Stimulated activated naive CD8-positive, alpha-beta T cell treated with anti-CD3 and anti-CD28 coated beads, Interleukin-15, Interleukin-2, amounts not matched to agents 100 ng/mL and 50 ng/mL, for 24 hours (primary cell): ENCODE results near the gene PEX11B.

ENCODE experiments used
- H3K27ac Mint-ChIP-seq: one replicate; pipeline ENCODE4 v1.8.0; 2021; ENCODE audit warnings: mild to moderate bottlenecking, mixed read lengths
- H3K27me3 Mint-ChIP-seq: one replicate; pipeline ENCODE4 v1.8.0; 2021; ENCODE audit warnings: mixed read lengths
- H3K36me3 Mint-ChIP-seq: one replicate; pipeline ENCODE4 v1.8.0; 2021; ENCODE audit warnings: low read depth, mixed read lengths
- H3K4me1 Mint-ChIP-seq: one replicate; pipeline ENCODE4 v1.8.0; 2021; ENCODE audit warnings: low read depth, mixed read lengths
- H3K4me3 Mint-ChIP-seq: one replicate; pipeline ENCODE4 v1.8.0; 2021; ENCODE audit warnings: mild to moderate bottlenecking, mixed read lengths
- H3K9me3 Mint-ChIP-seq: one replicate; pipeline ENCODE4 v1.8.0; 2021; ENCODE audit warnings: mixed read lengths

PEX11B gene

GRCh38 chr1:145879775-145880174 is 38.7 kb downstream of the PEX11B start:
- Mint-ChIP-seq H3K9me3 (no peaks in the 10 kb centered on the region), H3K4me3 (no peak overlapping the region), H3K27ac (no peak overlapping the region)

GRCh38 chr1:145878724-145879123 is 39.8 kb downstream of the PEX11B start:
- Mint-ChIP-seq H3K27me3 (peaks cover 22% of the 10 kb centered on the region), H3K27ac (no peak overlapping the region), H3K4me1 (no peaks in the 10 kb centered on the region), H3K9me3 (no peaks in the 10 kb centered on the region), H3K36me3 (no peaks in the 10 kb centered on the region), H3K4me3 (no peak overlapping the region)

More at GRCh38 chr1:145879775-145880174, 38.7 kb downstream of the PEX11B start:
- Mint-ChIP-seq H3K4me1 (peaks cover 1% of the 10 kb centered on the region), H3K36me3 (no peaks in the 10 kb centered on the region), H3K27me3 (peaks cover 33% of the 10 kb centered on the region)

GRCh38 chr1:145877923-145878486 is 40.5 kb downstream of the PEX11B start:
- Mint-ChIP-seq H3K27ac (no peak overlapping the region), H3K36me3 (no peaks in the 10 kb centered on the region), H3K4me1 (peaks cover 1% of the 10 kb centered on the region), H3K4me3 (no peak overlapping the region), H3K27me3 (peaks cover 19% of the 10 kb centered on the region), H3K9me3 (no peaks in the 10 kb centered on the region)

GRCh38 chr1:145874646-145875045 is 43.9 kb downstream of the PEX11B start:
- Mint-ChIP-seq H3K27me3 (peaks cover 24% of the 10 kb centered on the region), H3K27ac (no peak overlapping the region), H3K4me1 (peaks cover 19% of the 10 kb centered on the region), H3K9me3 (no peaks in the 10 kb centered on the region), H3K4me3 (no peak overlapping the region), H3K36me3 (no peaks in the 10 kb centered on the region)

- Mint-ChIP-seq H3K4me3 (peak overlapping the region; percentile 67), H3K9me3 (no peaks in the 10 kb centered on the region), H3K27me3 (peaks cover 21% of the 10 kb centered on the region), H3K27ac (peak overlapping the region; percentile 64), H3K36me3 (no peaks in the 10 kb centered on the region), H3K4me1 (peaks cover 19% of the 10 kb centered on the region)
Observed at GRCh38 chr1:145871994-145872924, 46.3 kb downstream of the PEX11B start.

- peaks cover 27% of the 10 kb centered on the region for H3K27me3 Mint-ChIP-seq
- H3K9me3 Mint-ChIP-seq = no peaks in the 10 kb centered on the region
- H3K4me3 Mint-ChIP-seq = no peak overlapping the region
- H3K36me3 Mint-ChIP-seq = no peaks in the 10 kb centered on the region
- H3K27ac Mint-ChIP-seq = no peak overlapping the region
- peaks cover 19% of the 10 kb centered on the region for H3K4me1 Mint-ChIP-seq
Observed at GRCh38 chr1:145868232-145868631, 50.3 kb downstream of the PEX11B start.

DNA sequence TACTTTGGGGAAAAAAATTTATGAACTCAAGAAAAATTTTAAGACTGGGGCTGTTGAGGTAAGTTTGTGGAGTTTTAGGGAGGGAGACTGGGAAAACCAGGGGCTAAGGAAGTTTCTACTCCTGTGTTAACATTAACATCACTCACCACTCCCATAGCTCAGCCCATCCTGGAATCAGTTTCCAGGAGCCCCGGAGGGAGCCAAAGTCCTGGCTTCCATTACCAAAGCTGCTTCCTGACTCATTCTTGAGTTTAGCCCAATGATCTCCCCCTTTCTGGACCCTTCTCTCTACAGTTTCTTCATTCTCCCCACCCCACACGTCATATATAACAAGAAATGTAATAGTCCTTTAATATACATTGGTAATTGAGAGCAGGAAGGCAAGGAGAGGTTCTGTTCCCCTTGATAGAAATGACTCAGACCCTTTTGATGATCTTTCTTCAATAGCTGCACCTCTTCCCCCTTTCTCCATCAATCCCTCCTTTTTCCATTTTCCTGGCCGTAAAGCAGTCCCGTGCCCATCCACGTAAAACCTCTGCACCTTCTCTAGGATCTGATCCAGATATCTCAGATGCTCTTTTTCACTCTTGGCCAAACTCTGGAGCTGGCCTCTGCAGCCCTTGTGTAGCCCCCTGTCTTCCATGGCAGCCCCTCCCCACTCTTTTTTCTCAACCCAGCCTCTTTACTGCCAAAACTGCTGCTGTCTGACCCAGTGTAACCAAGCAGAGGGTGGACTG is 55.1 kb downstream of the PEX11B start:
- Mint-ChIP-seq H3K4me1 (no peaks in the 10 kb centered on the region), H3K27me3 (peaks cover 14% of the 10 kb centered on the region), H3K4me3 (no peak overlapping the region), H3K36me3 (no peaks in the 10 kb centered on the region), H3K27ac (no peak overlapping the region), H3K9me3 (no peaks in the 10 kb centered on the region)
